ENCODE data around the gene GTF2H4.
"Not testable (repeated sequence)": the region's sequence is repeated elsewhere in the genome, so short reads cannot be mapped to it uniquely, and the experiment has no call there.

GRCh38 chr6:30924040-30924627, 16.1 kb downstream of the GTF2H4 start:
- not testable (repeated sequence) for TF ChIP-seq POLR2A (IDR thresholded peaks at IDR 0.05)
- TF ChIP-seq, protein P1, sequence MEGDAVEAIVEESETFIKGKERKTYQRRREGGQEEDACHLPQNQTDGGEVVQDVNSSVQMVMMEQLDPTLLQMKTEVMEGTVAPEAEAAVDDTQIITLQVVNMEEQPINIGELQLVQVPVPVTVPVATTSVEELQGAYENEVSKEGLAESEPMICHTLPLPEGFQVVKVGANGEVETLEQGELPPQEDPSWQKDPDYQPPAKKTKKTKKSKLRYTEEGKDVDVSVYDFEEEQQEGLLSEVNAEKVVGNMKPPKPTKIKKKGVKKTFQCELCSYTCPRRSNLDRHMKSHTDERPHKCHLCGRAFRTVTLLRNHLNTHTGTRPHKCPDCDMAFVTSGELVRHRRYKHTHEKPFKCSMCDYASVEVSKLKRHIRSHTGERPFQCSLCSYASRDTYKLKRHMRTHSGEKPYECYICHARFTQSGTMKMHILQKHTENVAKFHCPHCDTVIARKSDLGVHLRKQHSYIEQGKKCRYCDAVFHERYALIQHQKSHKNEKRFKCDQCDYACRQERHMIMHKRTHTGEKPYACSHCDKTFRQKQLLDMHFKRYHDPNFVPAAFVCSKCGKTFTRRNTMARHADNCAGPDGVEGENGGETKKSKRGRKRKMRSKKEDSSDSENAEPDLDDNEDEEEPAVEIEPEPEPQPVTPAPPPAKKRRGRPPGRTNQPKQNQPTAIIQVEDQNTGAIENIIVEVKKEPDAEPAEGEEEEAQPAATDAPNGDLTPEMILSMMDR (IDR thresholded peaks at IDR 0.05) = not testable (repeated sequence)

Measured in adrenal gland (tissue), 5 donors.